Activated naive CD4-positive, alpha-beta T cell treated with anti-CD3 and anti-CD28 coated beads, Interleukin-2, amount 50 U/mL, for 24 hours (primary cell): ENCODE data around the gene WDR91.
"Not testable (repeated sequence)": the region's sequence is repeated elsewhere in the genome, so short reads cannot be mapped to it uniquely, and the experiment has no call there.

ENCODE experiments used
- H3K27ac Mint-ChIP-seq: one replicate; pipeline ENCODE4 v1.8.0; 2021; ENCODE audit warnings: mild to moderate bottlenecking, mixed read lengths
- H3K27me3 Mint-ChIP-seq: one replicate; pipeline ENCODE4 v1.8.0; 2021; ENCODE audit warnings: mixed read lengths
- H3K36me3 Mint-ChIP-seq: one replicate; pipeline ENCODE4 v1.8.0; 2021; ENCODE audit warnings: mixed read lengths
- H3K4me1 Mint-ChIP-seq: one replicate; pipeline ENCODE4 v1.8.0; 2021; ENCODE audit warnings: mixed read lengths
- H3K4me3 Mint-ChIP-seq: one replicate; pipeline ENCODE4 v1.8.0; 2021; ENCODE audit warnings: mild to moderate bottlenecking, mixed read lengths
- H3K9me3 Mint-ChIP-seq: one replicate; pipeline ENCODE4 v1.8.0; 2021; ENCODE audit warnings: mixed read lengths

WDR91 gene

DNA sequence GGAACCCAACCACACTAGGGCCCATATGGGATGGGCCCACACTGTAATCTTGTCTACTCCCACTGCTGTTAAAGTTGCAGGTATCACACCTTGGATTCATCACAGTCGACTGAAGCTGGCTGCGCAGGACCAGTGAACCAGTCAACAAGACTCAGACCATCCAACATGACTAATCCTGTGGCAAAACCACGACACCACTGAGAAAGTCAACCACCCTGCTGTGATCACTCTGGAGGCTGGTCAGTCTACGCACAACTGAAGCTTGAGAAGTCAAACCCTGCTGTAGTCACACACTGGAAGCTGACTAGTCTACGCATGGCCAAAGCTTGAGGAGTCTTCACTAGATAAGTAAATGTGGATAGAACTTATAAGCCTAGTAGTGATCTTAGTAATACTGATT is 31.2 kb downstream of the WDR91 start:
- Mint-ChIP-seq H3K27ac (no peak overlapping the region), H3K4me3 (no peak overlapping the region), H3K27me3 (no peaks in the 10 kb centered on the region), H3K9me3 (peaks cover 11% of the 10 kb centered on the region), H3K4me1 (no peaks in the 10 kb centered on the region), H3K36me3 (peaks cover 42% of the 10 kb centered on the region)

DNA sequence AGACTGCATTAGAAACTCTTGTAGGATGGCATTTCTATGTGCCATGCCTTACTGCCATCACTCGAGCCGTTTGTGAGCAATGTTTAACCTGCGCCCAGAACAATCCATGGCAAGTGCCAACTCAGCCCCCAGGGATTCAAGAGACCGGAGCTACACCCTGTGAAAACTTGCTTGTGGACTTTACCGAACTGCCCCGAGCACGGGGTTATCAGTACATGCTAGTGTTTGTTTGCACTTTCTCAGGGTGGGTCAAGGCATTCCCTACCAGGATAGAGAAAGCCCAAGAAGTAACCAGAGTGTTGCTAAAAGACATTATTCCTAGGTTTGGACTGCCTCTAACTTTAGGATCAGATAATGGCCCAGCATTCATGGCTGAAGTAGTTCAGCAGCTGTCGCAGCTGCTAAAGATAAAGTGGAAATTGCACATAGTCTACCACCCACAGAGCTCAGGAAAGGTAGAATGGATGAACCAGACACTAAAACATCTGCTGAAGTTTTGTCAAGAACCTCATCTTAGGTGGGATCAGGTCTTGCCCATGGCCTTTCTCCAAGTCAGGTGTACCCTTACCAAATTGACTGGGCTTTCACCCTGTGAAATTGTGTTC is 31.9 kb downstream of the WDR91 start:
- Mint-ChIP-seq H3K27ac (no peak overlapping the region), H3K4me3 (no peak overlapping the region), H3K27me3 (no peaks in the 10 kb centered on the region), H3K9me3 (peaks cover 11% of the 10 kb centered on the region), H3K4me1 (no peaks in the 10 kb centered on the region), H3K36me3 (peaks cover 40% of the 10 kb centered on the region)

DNA sequence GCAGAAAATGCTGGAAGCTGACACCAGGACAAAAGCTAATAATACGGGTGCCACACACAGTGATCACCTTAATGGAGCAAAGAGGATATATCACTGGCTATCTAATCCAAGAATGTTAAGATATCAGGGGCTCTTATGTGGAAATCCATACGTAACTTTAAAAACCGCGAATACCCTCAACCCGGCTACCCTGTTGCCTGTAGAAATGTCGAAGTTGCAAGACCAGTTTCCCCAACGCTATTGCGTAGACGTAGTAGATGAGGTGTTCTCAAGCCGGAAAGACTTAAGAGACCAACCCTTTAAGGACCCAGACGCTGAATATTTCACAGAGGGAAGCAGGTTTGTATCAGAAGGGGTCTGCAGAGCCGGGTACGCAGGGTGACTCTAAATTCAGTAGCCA is 33.0 kb downstream of the WDR91 start:
- H3K36me3 Mint-ChIP-seq = peaks cover 29% of the 10 kb centered on the region
- H3K4me1 Mint-ChIP-seq = no peaks in the 10 kb centered on the region
- H3K27ac Mint-ChIP-seq = no peak overlapping the region
- H3K9me3 Mint-ChIP-seq = peaks cover 7% of the 10 kb centered on the region
- no peak overlapping the region for H3K4me3 Mint-ChIP-seq
- no peaks in the 10 kb centered on the region for H3K27me3 Mint-ChIP-seq

DNA sequence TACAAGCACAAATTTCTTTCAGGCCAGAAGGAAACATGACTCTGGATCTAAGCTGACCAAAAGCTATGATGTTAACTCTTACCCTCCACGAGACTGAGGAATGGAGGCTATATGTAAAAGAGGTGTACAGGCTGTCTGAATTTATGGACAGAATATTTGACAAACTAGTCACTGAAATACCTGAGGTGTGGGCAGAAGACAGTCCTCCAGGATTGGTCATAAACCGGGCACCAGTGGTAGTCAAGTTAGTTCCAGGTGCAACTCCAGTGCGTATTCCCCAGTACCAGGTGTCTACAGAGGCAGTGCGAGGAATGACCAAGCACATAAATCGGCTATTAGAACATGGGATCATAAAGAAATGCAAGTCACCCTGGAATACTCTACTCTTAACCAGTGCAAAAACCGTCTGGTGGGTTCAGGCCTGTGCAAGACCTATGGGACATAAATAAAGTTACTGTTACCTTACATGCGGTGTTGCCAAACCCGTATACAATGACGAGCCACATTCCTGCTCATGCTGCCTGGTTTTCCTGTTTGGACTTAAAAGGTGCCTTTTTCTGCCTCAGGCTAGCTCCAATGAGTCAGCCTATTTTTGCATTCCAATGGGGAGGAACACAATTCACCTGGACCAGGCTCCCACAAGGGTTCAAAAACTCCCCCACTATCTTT is 34.2 kb downstream of the WDR91 start:
- H3K9me3 Mint-ChIP-seq = peaks cover 6% of the 10 kb centered on the region
- H3K4me3 Mint-ChIP-seq = no peak overlapping the region
- peaks cover 22% of the 10 kb centered on the region for H3K36me3 Mint-ChIP-seq
- peaks cover 3% of the 10 kb centered on the region for H3K4me1 Mint-ChIP-seq
- no peak overlapping the region for H3K27ac Mint-ChIP-seq
- no peaks in the 10 kb centered on the region for H3K27me3 Mint-ChIP-seq

- no peak overlapping the region for H3K27ac Mint-ChIP-seq
- peaks cover 8% of the 10 kb centered on the region for H3K4me1 Mint-ChIP-seq
- peaks cover 6% of the 10 kb centered on the region for H3K9me3 Mint-ChIP-seq
- H3K36me3 Mint-ChIP-seq = peaks cover 14% of the 10 kb centered on the region
- H3K27me3 Mint-ChIP-seq = no peaks in the 10 kb centered on the region
- H3K4me3 Mint-ChIP-seq = no peak overlapping the region
These were observed 35.4 kb downstream of the WDR91 start for GRCh38 chr7:135175931-135176330.

- Mint-ChIP-seq H3K4me3 (no peak overlapping the region), H3K36me3 (peaks cover 9% of the 10 kb centered on the region), H3K27me3 (no peaks in the 10 kb centered on the region), H3K27ac (no peak overlapping the region), H3K9me3 (no peaks in the 10 kb centered on the region), H3K4me1 (peaks cover 10% of the 10 kb centered on the region)
These were observed 36.4 kb downstream of the WDR91 start for GRCh38 chr7:135174941-135175340.

DNA sequence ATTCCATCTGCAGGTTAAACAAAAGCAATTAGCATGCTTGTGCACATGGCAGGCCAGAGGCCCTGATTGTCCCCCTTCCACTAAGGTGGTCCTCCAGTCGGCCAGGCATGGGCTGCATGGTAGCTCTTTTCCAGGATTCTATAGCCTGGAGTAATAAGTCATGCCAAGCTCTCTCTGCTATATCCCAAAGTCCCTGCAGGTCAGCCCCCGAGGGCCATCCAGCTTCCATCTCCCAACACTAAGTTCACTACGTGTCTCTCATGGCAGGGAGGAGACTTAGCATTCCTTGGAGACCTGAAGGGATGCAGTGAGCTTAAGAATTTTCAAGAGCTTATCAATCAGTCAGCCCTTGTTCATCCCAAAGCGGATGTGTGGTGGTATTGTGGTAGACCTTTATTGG is 37.4 kb downstream of the WDR91 start:
- H3K9me3 Mint-ChIP-seq, H3K4me3 Mint-ChIP-seq, H3K27ac Mint-ChIP-seq, H3K27me3 Mint-ChIP-seq, H3K36me3 Mint-ChIP-seq: not testable (repeated sequence)
- peaks cover 20% of the 10 kb centered on the region for H3K4me1 Mint-ChIP-seq

GRCh38 chr7:135171581-135172291 is 39.6 kb downstream of the WDR91 start:
- peaks cover 41% of the 10 kb centered on the region for H3K4me1 Mint-ChIP-seq
- H3K27me3 Mint-ChIP-seq, H3K9me3 Mint-ChIP-seq, H3K36me3 Mint-ChIP-seq: not testable (repeated sequence)
- H3K27ac Mint-ChIP-seq = peak overlapping the region; percentile 92
- H3K4me3 Mint-ChIP-seq = peak overlapping the region; percentile 93

DNA sequence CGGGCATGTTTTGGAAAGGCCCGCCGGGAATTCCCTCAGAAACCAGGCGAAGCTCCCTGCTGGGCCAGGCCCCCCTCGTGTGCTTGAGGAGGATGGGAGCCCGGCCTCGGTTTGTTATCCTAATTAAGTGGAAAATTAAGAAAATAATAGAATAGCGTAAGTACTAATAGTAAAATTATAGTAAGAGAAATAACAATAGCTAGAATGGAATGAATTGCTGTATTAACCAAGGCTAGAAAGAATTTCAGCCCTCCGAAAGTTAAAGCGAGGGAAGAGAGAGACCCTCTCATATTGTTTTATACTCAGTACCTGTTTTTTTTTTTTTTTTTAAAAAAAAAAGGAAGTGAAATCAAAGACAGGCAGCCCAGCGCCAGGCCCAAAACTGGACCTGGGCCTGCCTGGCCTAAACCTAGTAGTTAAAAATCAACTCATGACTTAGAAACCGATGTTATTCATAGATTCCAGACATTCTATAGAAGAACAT is 40.3 kb downstream of the WDR91 start:
- H3K4me1 Mint-ChIP-seq = peaks cover 44% of the 10 kb centered on the region
- H3K27me3 Mint-ChIP-seq, H3K36me3 Mint-ChIP-seq, H3K9me3 Mint-ChIP-seq: not testable (repeated sequence)
- peak overlapping the region; percentile 98 for H3K27ac Mint-ChIP-seq
- H3K4me3 Mint-ChIP-seq = peak overlapping the region; percentile 93

DNA sequence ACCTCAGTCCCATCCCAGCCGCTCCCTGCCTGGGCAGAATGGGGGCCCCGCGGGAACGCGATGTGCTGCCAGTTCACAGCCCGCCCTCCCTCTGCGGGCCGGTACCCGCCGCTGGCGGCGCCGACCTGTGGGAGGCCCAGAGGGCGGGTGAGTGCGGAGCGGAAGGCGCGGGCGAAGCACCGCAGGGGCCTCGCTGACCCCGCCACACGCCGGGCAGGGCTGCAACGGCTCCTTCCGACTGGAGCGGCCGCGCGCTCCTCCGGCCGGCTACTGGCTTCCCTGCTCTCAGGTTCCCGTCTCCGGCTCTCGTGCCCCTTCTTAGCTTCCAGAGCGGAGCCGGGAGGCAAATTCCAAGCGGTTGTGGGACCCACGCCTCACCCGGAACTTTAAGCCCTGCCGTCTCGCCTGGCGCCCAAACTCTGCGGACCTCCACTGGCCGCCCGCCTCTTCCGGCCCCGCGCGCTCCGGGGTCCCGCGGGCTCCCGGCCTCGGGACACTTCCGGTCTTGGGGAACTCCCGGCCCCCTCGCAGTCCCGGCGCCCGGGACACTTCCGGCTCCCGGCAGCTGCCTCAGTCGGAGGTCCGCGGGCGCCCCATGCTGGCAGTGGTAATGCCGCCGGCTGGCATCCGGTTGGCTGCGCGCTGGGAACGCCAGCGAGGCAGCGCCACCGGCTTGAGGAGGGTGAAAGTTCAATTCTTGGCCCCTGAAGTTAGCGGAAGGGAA is 40.9 kb downstream of the WDR91 start, which contains the start of gene CYREN:
CYREN (minus strand) TSS at position 434 of the 724 bp plus-strand sequence. CDS start 1,785 bp downstream, outside the sequence.
- no peaks in the 10 kb centered on the region for H3K9me3 Mint-ChIP-seq
- peak within 1 kb of the TSS; percentile 97 for H3K4me3 Mint-ChIP-seq
- H3K27me3 Mint-ChIP-seq = no peaks in the 10 kb centered on the region
- H3K4me1 Mint-ChIP-seq = peaks cover 44% of the 10 kb centered on the region
- H3K36me3 Mint-ChIP-seq = peaks cover 4% of the 10 kb centered on the region
- H3K27ac Mint-ChIP-seq = peak within 1 kb of the TSS; percentile 98

- Mint-ChIP-seq H3K9me3 (no peaks in the 10 kb centered on the region), H3K27me3 (no peaks in the 10 kb centered on the region), H3K27ac (peak overlapping the region; percentile 97), H3K36me3 (peaks cover 6% of the 10 kb centered on the region), H3K4me3 (peak overlapping the region; percentile 97), H3K4me1 (peaks cover 49% of the 10 kb centered on the region)
These were observed 41.4 kb downstream of the WDR91 start for GRCh38 chr7:135169964-135170273.

- peak overlapping the region; percentile 97 for H3K4me3 Mint-ChIP-seq
- peak overlapping the region; percentile 97 for H3K27ac Mint-ChIP-seq
- no peaks in the 10 kb centered on the region for H3K27me3 Mint-ChIP-seq
- peaks cover 49% of the 10 kb centered on the region for H3K4me1 Mint-ChIP-seq
- peaks cover 6% of the 10 kb centered on the region for H3K36me3 Mint-ChIP-seq
- H3K9me3 Mint-ChIP-seq = no peaks in the 10 kb centered on the region
These were observed 42.0 kb downstream of the WDR91 start for GRCh38 chr7:135169141-135169963.

DNA sequence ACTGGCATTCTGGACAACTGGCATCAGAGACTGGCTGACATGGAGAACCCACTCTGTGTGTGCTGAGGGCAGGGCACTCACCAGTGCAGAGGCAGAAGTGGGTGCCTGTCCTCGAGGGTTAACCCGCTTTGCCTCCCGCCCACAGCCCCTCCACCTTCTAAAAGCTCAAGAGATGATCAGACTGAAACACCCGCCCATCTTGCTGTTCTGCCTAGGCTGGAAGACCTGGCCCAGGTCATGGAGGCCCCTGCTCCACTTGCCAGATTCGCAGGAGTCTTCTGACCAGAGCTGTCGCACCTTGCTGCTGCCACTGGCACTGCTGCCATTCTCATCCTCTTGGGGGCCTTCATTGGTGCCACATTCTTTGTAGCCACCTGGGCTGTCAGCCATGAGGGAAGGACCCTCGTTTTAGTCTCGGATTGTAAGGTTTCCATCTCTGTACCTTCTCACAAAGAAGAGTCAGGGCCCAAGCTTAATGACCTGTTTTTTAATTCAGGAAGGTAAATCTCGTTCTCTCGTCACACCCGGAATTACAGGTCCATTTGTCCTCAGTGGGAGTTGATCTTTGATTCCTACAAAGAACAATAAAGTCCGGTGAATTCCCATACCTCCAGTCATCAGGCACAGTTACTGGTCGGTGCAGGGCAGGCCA is 42.7 kb downstream of the WDR91 start:
- H3K4me1 Mint-ChIP-seq = peaks cover 49% of the 10 kb centered on the region
- H3K27ac Mint-ChIP-seq = peak overlapping the region; percentile 97
- peaks cover 6% of the 10 kb centered on the region for H3K36me3 Mint-ChIP-seq
- no peaks in the 10 kb centered on the region for H3K9me3 Mint-ChIP-seq
- no peaks in the 10 kb centered on the region for H3K27me3 Mint-ChIP-seq
- H3K4me3 Mint-ChIP-seq = peak overlapping the region; percentile 97

- Mint-ChIP-seq H3K27me3 (no peaks in the 10 kb centered on the region), H3K9me3 (no peaks in the 10 kb centered on the region), H3K36me3 (peaks cover 6% of the 10 kb centered on the region), H3K4me3 (peak overlapping the region; percentile 15), H3K27ac (peak overlapping the region; percentile 97), H3K4me1 (peaks cover 49% of the 10 kb centered on the region)
These were observed 43.3 kb downstream of the WDR91 start for GRCh38 chr7:135168001-135168400.
